HEK293 (cell line): ENCODE results near the gene ABHD3.

ENCODE experiments used
- CTCF ChIA-PET: fragments of 350-600 bp; formaldehyde crosslinking; extraction: SDS; loops from one replicate; lab custom pipeline; 2021; ENCODE audit warnings: antibody characterized with exemption; lab: Yijun Ruan, JAX
- POLR2A ChIA-PET: fragments of 300-600 bp; formaldehyde crosslinking; extraction: SDS; loops from one replicate; lab custom pipeline; 2020; ENCODE audit warnings: antibody characterized with exemption, inconsistent platforms; lab: Yijun Ruan, JAX
- H3K27ac ChIP-seq: fragments of 200-500 bp; sonication (Bioruptor generic); 2 replicates; pipeline ENCODE4 v1.5.1; 2014; ENCODE audit warnings: low read depth, low read length, control low read depth, inconsistent platforms; ENCODE audit errors: extremely low read depth
- H3K36me3 ChIP-seq, 2 experiments: fragments of 200-500 bp in 1 of 2; sonication (Bioruptor generic) in 1 of 2; 1 replicate in 1 of 2; 2 replicates in 1 of 2; pipeline ENCODE4 v1.5.1; 2014 to 2017; ENCODE audit warnings: inconsistent platforms in 2 of 2, low read length in 2 of 2; ENCODE audit not compliant: control insufficient read depth in 2 of 2, insufficient read depth in 1 of 2
- H3K4me1 ChIP-seq: fragments of 200-500 bp; sonication (Bioruptor generic); 2 replicates; pipeline ENCODE4 v1.5.1; 2014; ENCODE audit warnings: mild to moderate bottlenecking, low read length, inconsistent platforms; ENCODE audit not compliant: control insufficient read depth, insufficient read depth
- H3K4me3 ChIP-seq: 2 replicates; pipeline ENCODE4 v1.5.1; 2011; ENCODE audit warnings: low read depth, mild to moderate bottlenecking, control low read depth, low read length, moderate library complexity
- H3K9me3 ChIP-seq: fragments of 200-500 bp; sonication (Bioruptor generic); 2 replicates; pipeline ENCODE4 v1.5.1; 2014; ENCODE audit warnings: low read depth, low read length, inconsistent platforms; ENCODE audit not compliant: control insufficient read depth, insufficient read depth
- AEBP2 ChIP-seq: fragments of 450-650 bp; formaldehyde crosslinking; IDR thresholded peaks from 2 replicates; pipeline ENCODE4 v1.5.1; 2016; ENCODE audit warnings: missing biosample characterization, missing genetic modification characterization, borderline replicate concordance
- OSR2 ChIP-seq: fragments of 450-650 bp; formaldehyde crosslinking; IDR thresholded peaks from 2 replicates; pipeline ENCODE4 v1.5.1; 2016; ENCODE audit warnings: missing biosample characterization, missing genetic modification characterization
- PATZ1 ChIP-seq: fragments of 450-650 bp; formaldehyde crosslinking; IDR thresholded peaks from 2 replicates; pipeline ENCODE4 v1.5.1; 2016; ENCODE audit warnings: missing biosample characterization, missing genetic modification characterization
- SP3 ChIP-seq: fragments of 450-650 bp; formaldehyde crosslinking; IDR thresholded peaks from 2 replicates; pipeline ENCODE4 v1.5.1; 2016; ENCODE audit warnings: missing biosample characterization, missing genetic modification characterization
- SP7 ChIP-seq: fragments of 450-650 bp; formaldehyde crosslinking; IDR thresholded peaks from 2 replicates; pipeline ENCODE4 v1.5.1; 2016; ENCODE audit warnings: missing biosample characterization, missing genetic modification characterization
- ZBTB10 ChIP-seq: fragments of 450-650 bp; formaldehyde crosslinking; IDR thresholded peaks from 2 replicates; pipeline ENCODE4 v1.5.1; 2016; ENCODE audit warnings: missing biosample characterization, missing genetic modification characterization
- ZBTB21 ChIP-seq: fragments of 450-650 bp; formaldehyde crosslinking; IDR thresholded peaks from 2 replicates; pipeline ENCODE4 v1.5.1; 2017; ENCODE audit warnings: missing biosample characterization, missing genetic modification characterization
- ZFP41 ChIP-seq: fragments of 450-650 bp; formaldehyde crosslinking; IDR thresholded peaks from 2 replicates; pipeline ENCODE4 v1.5.1; 2016; ENCODE audit warnings: missing biosample characterization, missing genetic modification characterization, borderline replicate concordance
- ZNF138 ChIP-seq: fragments of 450-650 bp; formaldehyde crosslinking; IDR thresholded peaks from 2 replicates; pipeline ENCODE4 v1.5.1; 2016; ENCODE audit warnings: missing biosample characterization, missing genetic modification characterization, borderline replicate concordance
- ZNF341 ChIP-seq: fragments of 450-650 bp; formaldehyde crosslinking; IDR thresholded peaks from 2 replicates; pipeline ENCODE4; 2016; ENCODE audit warnings: low read depth, missing biosample characterization, missing genetic modification characterization
- ZNF501 ChIP-seq: fragments of 450-650 bp; formaldehyde crosslinking; IDR thresholded peaks from 2 replicates; pipeline ENCODE4 v1.5.1; 2016; ENCODE audit warnings: missing biosample characterization, missing genetic modification characterization
- ZNF518A ChIP-seq: fragments of 450-650 bp; formaldehyde crosslinking; conservative IDR thresholded peaks from 2 replicates; pipeline ENCODE4 v1.5.1; 2016; ENCODE audit warnings: low read depth, missing biosample characterization, missing genetic modification characterization
- ZNF561 ChIP-seq: fragments of 450-650 bp; IDR thresholded peaks from 2 replicates; pipeline ENCODE4 v1.5.1; 2018; ENCODE audit warnings: missing biosample characterization, missing genetic modification characterization, borderline replicate concordance
- ZNF701 ChIP-seq: fragments of 450-650 bp; formaldehyde crosslinking; IDR thresholded peaks from 2 replicates; pipeline ENCODE4 v1.5.1; 2016; ENCODE audit warnings: missing biosample characterization, missing genetic modification characterization
- ZNF747 ChIP-seq: fragments of 450-650 bp; formaldehyde crosslinking; IDR thresholded peaks from 2 replicates; pipeline ENCODE4 v1.5.1; 2016; ENCODE audit warnings: missing biosample characterization, missing genetic modification characterization
- ZNF76 ChIP-seq: fragments of 450-650 bp; formaldehyde crosslinking; IDR thresholded peaks from 2 replicates; pipeline ENCODE4; 2016; ENCODE audit warnings: low read depth, missing biosample characterization, missing genetic modification characterization, borderline replicate concordance
- ZNF776 ChIP-seq: fragments of 450-650 bp; formaldehyde crosslinking; IDR thresholded peaks from 2 replicates; pipeline ENCODE4 v1.5.0; 2017; ENCODE audit warnings: missing biosample characterization, missing genetic modification characterization, borderline replicate concordance
- ZNF792 ChIP-seq: fragments of 450-650 bp; formaldehyde crosslinking; IDR thresholded peaks from 2 replicates; pipeline ENCODE4 v1.5.1; 2016; ENCODE audit warnings: missing biosample characterization, missing genetic modification characterization
- ZSCAN23 ChIP-seq: fragments of 450-650 bp; formaldehyde crosslinking; IDR thresholded peaks from 2 replicates; pipeline ENCODE4 v1.5.1; 2016; ENCODE audit warnings: missing biosample characterization, missing genetic modification characterization
- ZSCAN5A ChIP-seq: fragments of 450-650 bp; formaldehyde crosslinking; IDR thresholded peaks from 2 replicates; pipeline ENCODE4 v1.5.1; 2016; ENCODE audit warnings: missing biosample characterization, missing genetic modification characterization

Gene ABHD3

GRCh38 chr18:21741312-21741561, 36.7 kb upstream of the ABHD3 start:
- CTCF ChIA-PET: interaction anchor here (1.0 to 1.1 kb wide), 2 partner anchors 79 to 252 kb away, joined by 3 read pairs; no protein-coding TSS in a partner anchor
- Histone ChIP-seq H3K27ac (peak overlapping the region; percentile 96), H3K4me1 (peaks cover 5% of the 10 kb centered on the region; the same call in 1 of the 2 replicates), H3K36me3 (no peaks in the 10 kb centered on the region), H3K4me3 (peak overlapping the region; percentile 96), H3K9me3 (no peaks in the 10 kb centered on the region)
- POLR2A ChIA-PET: interaction anchor here (0.5 to 4.5 kb wide), 5 partner anchors 11 to 446 kb away, joined by 3 to 38 read pairs (median 7); partner anchors contain the start of genes ABHD3, ESCO1 and SNRPD1
- TF ChIP-seq PATZ1 (tag by site-specific recombination) (no peak), ZNF501 (tag by site-specific recombination) (no peak), ZNF518A (tag by site-specific recombination) (no peak), ZNF747 (no peak), ZNF76 (tag by site-specific recombination) (no peak), ZFP41 (tag by site-specific recombination) (no peak), ZNF792 (no peak), ZBTB10 (no peak), ZNF776 (tag by site-specific recombination) (no peak), ZSCAN23 (tag by site-specific recombination) (no peak), ZNF701 (no peak), ZSCAN5A (tag by site-specific recombination) (no peak)

GRCh38 chr18:21740538-21741311, 36.2 kb upstream of the ABHD3 start, which contains the start of gene MIB1:
Gene MIB1 (plus strand): TSS chr18:21740792. CDS start chr18:21741584, 792 bp downstream.
- POLR2A ChIA-PET: interaction anchor here (0.5 to 4.5 kb wide), 24 partner anchors 9 to 447 kb away, joined by 3 to 38 read pairs (median 5); partner anchors contain the start of genes ABHD3, ESCO1 and SNRPD1
- peak within 1 kb of the TSS; percentile 96 for H3K4me3 ChIP-seq
- no peaks in the 10 kb centered on the region for H3K9me3 ChIP-seq
- H3K27ac ChIP-seq: peak within 1 kb of the TSS; percentile 96
- CTCF ChIA-PET: interaction anchor here (1.0 to 1.1 kb wide), 3 partner anchors 79 to 251 kb away, joined by 3 read pairs; partner anchors contain the start of gene ESCO1
- H3K36me3 ChIP-seq: no peaks in the 10 kb centered on the region
- 0 out of 2 replicates have a peak, but pooled peaks cover 3% of the 10 kb centered on the region for H3K4me1 ChIP-seq
- peak; percentile 44 for TF ChIP-seq SP7 (tag by site-specific recombination)
- no peak for TF ChIP-seq ZBTB21 (tag by site-specific recombination)
- peak; percentile 96 for TF ChIP-seq SP3 (tag by site-specific recombination)
- TF ChIP-seq ZNF138: no peak
- no peak for TF ChIP-seq OSR2 (tag by site-specific recombination)
- TF ChIP-seq ZNF561 (tag by site-specific recombination): no peak
- no peak; the same call in 1 of the 2 replicates for TF ChIP-seq ZNF341 (tag by site-specific recombination)
- no peak for TF ChIP-seq AEBP2
